Right kidney (tissue), 1 donor: ENCODE results near the gene FLAD1.

Source experiments
- DNase-seq: peaks from one replicate; pipeline ENCODE4 v3.0.0-alpha.2; 2016

The FLAD1 gene

DNA sequence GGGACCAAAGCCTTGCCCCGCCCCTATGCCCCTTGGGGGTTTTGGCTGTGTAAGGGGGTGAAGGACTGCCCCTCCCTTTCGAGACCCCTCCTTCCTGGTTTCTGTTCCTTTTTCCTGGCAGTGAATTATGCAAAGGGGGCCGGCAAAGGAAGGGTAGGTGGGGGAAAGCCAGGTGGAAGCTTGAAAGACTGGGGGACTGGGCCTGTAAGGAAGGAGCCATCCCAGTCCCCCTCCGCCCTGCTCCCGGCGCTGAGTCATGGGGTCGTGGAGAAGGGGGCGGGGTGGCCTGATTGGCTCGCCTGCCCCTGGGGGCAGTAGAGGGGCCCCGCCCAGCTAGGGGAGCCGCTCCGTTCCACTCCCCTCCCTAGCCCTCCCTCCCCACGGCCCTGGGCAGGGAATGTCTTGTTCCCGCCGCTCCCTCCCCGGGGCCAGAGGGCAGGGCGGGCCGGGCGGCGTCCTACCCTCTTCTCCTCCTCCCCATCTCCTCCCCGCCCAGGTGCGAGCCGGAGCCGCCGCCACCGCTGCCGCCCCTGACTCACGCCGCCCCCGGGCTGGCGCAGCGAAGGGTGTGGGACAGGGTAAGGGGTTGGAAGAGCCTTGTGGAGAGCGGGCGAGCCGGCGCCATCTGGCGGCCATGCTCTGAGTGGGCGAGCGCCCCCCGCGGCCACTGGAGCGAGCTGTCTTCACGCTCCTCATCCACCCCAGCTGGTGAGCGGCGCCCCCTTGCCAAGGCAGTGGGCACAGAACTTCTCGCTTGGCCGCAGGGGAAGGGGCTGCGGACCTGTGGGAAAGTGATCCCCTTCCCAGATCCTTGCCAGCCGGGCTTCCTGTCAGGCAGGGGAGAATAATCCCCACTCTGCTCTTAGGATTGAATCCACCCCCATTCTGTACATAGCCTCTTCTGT lies 34.1 kb downstream of the FLAD1 start:
- DNase-seq = peak; percentile 95

DNA sequence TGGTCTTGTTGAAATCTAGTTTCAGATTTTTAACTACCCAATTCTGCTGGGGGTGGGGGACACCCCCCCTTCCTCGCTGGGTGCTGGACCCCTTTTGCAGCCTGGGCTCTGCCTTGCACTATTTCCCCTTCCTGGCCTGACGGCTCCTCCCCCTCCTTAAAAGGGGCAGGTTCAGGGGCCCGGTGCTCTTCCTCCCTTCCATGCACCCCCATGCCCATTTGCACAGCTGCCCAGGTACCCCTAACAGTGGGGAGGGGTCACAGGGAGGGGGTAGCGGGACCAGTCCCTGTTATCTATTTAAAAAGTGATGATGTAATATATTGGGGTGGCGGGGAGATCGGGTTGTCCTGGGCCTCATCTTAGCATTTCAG lies 34.8 kb downstream of the FLAD1 start:
- DNase-seq = no peak

DNA sequence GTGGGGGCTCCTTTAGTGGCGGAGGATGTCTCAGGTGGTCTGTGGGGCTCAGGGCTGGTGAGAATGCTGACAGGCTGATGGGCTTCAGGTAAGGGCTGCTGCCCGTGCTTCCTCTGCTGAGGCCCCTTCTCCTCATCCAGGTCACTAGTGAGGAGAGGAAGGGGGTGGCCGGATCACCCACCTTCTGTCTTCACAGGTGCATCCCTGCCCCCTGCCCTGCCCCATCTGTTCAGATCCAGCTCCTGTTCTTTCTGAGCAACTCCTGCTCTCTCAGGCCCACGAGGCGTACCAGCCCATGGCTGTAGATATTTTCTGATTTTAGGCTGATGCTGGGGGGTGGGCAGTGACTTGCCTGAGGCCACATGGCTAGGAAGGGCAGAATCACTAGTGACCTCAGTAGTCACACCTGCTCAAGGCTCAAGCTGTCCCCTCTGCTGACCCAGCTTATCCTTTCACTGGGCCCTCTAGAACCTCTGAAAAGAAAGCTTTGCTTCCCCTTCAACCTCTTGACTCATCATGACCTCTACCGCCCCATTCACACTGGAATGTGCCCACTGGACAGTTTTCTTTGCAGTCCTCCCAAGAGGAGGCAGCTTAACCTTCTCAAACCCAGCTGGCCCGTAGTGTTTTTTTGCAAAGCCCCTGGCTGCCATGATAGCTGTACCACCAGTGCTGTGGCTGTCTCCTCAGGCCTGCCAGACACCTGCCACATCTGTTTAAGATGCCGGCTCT lies 35.6 kb downstream of the FLAD1 start:
- no peak for DNase-seq

DNA sequence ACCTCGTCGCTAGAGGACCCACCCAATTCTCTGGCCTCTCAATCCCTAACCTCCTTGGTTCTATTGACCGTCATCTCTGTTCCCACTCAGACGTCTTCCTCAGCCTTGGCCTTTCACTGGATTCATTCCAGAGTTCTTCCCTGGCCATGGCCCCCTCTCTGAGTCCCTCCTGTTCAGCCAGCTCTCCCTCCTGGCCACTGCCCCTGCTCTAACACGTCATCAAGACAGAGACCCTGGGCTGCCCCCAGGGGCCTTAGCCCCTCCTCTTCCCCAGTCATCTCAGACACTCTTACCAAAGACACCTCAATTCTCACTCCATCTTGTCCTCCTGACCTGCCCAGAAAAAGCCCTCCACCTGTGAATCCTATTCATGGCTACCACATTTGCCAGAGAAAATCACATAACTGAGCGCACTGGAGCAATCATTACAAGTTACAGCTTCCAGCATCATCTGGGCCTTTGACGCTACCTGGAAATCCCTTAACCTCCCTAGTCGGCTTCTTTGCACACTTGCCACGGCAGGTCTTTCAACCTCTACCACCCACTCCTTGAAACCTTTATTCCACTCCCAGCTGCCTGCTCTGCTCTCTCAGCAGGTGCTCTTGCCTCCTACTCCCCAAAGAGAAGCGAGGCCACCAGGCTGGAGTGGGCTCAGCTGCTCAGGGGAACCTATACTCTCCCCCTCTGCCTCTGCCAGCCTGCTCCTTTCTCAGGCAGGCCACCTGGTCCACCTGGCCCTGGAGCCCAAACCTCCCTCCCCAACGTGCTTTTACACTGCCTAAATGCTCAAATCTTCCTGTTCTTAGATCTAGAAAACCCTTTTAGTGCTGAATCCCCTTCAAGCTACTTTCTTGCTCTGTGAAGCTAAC lies 36.5 kb downstream of the FLAD1 start:
- no peak for DNase-seq

DNA sequence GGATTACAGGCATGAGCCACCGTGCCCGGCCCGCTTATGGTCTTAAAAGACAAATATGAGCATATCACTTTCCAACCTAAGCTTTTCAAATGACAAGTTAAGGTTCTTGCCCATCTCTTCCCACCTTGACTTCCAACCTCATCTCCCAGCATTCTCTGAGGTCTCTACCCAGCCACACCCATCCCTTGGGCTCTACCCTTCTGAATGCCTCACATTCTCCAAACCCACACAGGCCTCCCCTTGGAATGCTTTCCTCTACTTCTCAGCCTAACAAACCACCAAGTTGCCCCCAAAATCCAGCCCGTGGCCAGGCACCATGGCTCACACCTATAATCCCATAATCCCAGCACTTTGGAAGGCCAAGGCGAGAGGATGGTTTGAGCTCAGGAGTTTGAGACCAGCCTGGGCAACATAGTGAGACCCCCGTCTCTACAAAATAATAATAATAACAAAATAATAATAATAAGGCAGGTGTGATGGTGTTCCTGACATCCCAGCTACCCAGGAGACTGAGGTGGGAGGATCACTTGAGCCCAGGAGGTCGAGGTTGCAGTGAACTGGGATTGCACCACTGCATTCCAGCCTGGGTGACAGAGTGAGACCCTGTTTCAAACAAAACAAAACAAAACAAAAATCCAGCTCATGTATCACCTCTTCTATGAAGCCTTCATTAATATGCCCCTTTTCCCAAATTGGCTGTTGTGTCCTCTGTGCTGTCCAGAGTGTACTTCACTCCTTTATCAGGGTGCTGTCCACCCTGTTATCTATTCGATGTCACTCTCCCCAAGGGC lies 39.2 kb downstream of the FLAD1 start:
- no peak for DNase-seq

DNA sequence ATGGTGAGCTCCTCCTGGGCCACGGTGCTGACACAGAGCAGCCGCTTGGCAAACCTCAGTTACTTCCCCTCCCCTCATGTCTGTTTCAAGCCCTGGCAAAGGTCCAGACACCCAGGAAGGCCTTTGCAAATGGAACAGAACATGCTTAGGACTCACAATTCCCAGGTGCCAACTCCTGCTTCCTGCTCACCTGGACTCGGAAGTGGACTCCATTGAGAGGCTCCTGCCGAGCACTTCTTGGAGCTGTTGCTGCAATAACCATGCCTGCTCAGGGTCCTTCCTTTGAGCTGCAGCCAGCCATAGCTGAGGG lies 39.7 kb downstream of the FLAD1 start:
- no peak for DNase-seq

DNA sequence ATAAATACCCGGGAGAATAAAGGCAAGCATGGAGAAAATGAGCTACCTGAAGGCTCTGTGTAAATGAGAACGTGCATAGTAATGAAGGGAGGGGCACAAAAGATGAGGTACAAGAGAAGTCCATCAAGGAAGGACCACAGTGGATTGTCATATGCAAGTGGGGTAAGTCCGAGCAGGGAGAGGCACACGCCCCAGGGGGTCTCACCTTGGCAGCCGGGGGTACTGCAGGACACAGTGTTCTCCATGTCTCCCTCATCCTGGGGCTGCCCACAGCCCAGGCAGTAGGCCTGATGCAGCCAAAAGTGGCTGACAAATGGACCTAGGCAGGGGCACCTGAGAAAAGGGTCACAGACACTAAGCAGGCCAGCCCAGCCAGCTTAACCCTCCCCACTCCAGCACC lies 40.5 kb downstream of the FLAD1 start:
- DNase-seq = no peak

DNA sequence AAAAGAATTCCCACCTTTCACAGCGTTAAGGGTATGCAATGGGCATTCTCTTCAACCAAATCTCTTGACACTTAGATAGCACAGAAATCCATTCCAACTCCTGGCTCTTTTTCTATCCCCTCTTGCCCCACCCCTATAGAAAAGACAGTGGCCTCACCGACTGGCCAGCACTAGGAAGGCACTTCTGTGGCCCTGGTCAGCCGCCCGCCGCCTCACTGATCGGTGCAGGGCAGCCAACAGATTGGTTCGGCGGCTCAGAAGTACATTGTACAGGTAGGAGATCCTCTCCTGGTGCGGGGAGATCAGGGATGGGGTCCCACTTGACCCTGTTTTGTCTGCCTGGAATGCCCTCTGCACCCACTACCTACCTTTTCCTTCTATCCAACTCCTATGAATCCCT lies 41.2 kb downstream of the FLAD1 start:
- no peak for DNase-seq

DNA sequence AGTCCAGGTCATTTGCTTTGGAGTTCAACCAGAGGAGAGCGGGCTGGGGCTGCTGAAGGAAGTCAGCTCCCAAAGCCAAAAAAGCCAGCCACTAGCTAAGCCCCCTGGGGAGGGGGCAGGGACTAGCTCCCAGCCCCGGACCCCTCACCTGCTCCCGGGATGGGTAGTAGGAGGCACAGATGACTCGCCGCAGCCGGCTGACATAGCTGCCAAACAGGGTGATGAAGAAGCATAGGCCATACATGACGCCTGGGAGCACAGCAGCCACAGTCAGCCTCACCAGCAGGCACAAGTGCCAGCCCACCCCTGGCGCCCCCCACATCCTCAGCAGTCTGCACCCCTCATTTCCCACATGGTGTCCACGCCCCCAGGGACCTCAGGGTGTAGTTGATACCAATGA lies 43.0 kb downstream of the FLAD1 start:
- no peak for DNase-seq

DNA sequence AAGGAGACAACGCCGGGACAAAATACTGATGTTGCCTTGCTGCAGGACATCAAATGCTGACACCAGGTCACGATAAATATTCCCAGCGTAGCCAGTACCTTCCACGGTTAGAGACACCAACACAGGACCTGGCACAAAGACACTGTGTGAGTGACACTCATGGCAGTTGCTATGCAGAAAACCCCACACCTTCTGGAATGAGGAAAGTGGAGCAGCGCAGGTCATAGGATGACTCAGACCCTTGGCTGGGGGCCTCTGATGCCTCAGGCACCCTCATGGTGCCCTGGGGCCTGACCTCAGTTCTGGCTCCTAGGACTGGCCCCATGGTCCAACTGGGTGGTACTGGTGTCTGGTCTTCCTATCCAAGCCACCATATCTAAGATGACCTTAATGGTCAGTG lies 43.4 kb downstream of the FLAD1 start:
- no peak for DNase-seq

DNA sequence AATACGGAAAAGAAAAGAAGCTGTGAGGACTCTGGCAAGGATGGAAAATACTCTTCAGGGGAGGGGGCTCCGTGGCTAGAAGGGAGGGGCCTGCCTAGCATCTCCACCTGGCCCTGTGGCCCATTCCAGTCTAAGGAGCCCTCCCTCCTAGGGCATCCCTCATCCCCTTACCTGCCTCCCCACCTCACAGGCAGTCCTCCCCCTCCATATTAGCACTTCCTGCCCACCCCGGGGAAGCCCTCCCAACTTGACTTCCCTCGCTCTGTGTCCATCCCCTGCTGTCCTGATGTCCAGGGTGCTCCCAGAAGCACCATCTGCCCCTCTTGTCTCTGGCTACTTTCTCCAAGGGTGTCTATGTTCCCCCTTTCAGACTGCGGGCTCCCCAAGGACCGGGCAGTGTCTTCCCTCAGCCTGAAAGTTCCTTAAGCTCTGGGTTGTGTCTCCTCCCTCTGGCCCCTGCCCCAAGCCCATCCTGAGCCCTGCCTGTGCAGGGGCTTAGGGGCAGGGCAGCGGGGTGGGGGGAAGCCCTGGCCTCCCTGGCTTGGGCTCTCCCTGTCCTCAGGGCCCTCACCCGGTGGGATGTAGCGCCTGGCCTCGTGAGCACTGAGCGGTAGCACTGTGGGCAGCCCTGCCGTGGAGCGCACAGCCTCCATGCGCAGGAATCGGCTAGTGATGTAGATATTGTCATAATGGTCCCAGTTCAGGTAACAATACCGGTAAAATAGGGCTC lies 46.5 kb downstream of the FLAD1 start:
- no peak for DNase-seq

DNA sequence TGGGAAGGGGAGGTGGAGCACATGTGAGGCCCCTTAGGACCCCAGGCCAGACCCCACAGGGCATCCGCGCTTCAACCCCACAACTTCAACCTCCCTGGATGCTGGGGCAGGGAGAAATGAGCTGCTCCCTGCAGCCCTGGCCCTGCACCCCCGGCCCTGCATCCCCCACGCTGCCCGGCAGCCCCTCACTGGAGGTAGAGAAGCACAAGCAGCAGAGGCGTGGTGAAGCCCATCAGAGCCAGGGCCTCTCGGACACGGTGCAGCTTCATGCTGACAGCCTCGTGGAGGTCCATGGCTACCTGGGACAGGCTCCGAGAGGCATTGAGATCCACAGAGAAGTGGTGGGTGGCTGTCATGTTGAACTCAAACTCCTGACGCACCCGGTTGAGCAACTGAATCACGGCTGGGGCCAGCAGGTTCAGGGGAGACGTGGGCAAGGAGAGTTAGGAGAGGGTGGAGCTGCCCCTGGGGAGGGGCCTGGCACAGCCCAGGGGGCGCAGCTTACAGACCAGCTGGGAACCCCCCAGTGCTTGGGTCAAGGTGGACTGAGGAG lies 47.2 kb downstream of the FLAD1 start:
- DNase-seq = no peak

DNA sequence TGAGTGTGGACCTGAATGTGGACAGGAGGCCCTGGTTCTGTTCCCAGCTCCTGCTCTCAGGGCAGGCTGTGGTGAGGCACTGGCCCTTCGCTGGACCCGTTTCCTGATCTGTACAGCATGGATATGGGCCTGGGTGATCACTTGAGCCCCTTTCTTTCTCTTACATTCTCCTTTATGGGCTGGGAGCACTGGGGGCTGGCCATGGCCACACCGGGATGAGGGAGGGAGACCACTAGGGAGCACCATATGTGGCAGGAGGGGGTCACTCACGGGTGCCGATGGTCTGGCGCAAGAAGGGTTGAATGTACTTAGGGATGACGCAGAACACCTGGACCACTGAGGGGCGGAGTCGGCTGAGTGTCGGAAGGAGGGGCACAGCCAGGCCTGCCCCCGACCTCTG lies 47.8 kb downstream of the FLAD1 start:
- DNase-seq = no peak

DNA sequence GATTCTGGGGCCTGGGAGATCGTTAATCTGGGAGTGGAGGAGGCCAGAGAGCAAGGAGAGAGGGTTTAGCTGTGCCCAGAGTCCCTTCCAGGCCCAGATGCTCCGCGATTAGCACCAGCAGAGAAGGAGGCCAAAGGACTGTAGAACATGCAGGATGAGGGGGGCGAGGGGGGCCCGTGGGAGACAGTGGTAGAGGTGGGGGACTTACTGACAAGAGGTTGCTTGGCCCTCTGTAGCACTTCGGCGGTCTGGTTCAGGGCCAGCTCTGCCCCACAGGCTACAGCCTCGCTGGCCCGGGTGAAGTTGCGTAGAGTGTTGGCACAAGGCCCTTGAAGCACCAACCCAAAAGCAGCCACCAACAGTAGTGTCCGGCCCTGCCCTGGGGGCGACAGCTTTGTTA lies 49.7 kb downstream of the FLAD1 start:
- no peak for DNase-seq

DNA sequence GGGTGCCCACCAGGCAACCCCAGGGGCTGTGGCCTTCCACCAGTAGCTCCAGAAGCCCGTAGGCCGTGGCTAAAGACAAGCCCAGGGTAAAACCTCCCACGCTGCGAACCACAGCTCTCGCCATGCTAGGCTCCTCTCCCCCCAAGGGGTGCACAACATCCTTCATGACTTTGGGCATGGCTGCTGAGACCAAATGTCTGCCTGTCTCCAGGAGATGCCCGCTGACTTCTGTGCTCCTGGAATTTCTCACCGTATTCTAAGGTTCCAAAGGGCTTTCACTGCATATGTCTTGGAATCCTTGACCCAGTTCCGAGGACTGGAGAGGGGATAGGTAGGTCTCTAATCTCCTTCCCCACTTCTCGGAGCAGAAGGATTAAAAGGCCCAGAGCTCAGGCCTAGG lies 50.4 kb downstream of the FLAD1 start, which contains the start of the genes DCST1 and DCST2:
Gene DCST1, plus strand, starts transcription at position 301 of the 400 bp plus-strand sequence. CDS start 213 bp downstream, outside the sequence.
Gene DCST2, minus strand, starts transcription at position 258 of the 400 bp plus-strand sequence. Its CDS starts 80 bp downstream, at position 178.
- DNase-seq = no peak

DNA sequence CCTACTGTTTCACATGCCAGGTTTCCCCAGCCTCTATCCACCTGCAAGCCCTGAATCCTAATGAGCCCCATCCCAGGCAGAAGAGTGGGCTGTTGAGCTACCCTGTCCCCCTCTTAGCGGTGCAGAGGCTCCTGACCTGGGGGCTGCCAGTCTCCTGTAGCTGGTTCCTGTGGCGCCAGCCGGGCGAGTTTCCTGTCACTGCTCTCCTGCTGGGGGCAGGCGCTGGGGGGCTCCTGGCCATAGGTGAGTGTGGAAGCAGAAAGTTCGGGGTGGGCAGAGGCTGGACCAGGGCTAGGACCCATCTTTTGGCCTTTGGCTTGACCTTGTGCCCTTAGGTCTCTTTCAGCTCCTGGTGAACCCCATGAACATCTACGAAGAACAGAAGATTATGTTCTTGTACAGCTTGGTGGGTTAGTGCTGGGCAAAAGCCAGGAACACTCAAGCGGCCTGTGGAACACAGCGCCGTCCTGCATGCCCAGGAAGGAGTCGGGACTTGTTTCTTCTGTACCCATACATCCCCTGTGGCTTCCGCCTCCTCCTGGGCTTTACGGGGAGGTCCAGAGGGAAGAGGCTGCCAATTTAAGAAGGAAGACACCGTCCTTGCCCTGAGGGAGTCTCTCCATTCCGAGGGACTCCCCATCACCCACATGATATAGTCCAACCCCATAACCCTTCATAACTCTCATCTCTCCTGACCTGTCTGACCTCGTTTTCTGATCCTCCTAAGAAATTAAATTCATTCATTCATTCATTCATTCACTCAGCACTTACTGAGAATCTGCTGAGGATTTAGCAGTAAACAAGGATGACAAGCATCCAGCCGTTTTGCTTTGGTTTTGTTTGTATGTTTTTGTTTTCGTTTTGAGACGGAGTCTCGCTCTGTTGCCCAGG lies 51.4 kb downstream of the FLAD1 start:
- DNase-seq = no peak

DNA sequence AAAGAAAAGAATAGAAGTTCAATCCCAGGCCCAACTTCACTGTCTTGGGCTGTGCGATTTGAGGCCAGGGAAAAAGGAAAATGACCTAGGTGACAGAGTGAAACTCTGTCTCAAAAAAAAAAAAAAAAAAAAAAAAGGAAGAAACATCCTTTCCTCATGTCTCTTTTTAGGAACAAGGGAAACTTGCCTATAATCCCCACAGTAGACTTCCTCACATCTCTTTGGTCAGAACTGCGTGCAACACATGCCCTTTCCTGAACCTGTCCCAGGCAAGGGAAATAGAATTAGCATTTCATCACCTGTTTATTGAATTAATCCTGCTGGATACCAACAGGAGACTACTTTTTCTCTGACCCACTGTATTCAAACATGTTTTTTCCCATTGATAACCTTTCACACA lies 52.8 kb downstream of the FLAD1 start:
- DNase-seq = no peak

DNA sequence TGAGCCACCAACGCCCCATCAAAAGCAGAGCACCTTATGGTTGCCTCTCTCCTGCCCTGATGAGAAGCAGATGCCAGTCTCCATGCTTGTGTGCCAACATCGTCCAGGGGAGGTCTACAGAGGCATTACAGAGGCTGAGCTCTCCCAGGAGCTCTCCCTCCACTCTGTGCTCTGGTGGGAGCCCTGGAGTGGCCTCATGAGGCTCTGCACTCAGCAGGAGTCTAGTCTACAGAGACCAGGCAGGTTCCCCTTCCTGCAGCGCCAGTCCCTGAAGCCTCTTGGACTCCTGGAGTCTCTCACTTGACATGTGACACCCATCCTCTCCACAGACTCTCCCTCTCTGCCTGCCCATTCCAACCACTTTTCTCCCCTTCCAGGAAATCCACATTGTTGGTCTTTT lies 53.9 kb downstream of the FLAD1 start:
- no peak for DNase-seq

DNA sequence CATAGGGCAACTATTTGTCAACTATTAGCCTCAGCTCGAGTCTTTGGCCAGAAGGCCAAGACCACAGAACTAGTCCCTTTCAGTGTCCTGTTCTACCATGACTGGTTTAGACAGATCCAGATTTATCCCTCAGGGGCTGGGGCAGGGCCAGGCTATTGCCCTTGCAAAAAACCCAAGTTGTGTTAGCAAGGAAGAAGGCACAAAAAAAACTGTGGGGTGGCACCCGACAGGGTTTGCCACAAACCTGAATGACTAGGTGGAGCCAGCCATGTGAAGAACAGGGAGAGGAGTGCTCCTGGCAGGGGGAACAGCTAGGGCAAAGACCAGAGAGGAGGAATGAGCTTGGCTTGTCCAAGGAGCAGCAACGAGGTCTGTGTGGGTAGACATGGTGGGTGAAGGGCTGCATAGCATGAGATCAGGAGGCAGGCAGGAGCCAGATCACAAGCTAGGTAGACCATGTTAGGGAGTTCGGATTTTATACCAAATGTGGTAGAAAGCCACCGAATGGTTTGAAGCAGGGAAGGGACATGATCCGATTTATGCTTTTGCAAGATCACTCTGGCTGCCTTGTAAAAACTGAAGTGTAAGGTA lies 54.8 kb downstream of the FLAD1 start:
- DNase-seq = no peak
